ENCODE data around the gene TBCA.

Gene TBCA

GRCh38 chr5:77776554-77777206 is 541 bp upstream of the TBCA start:
- Histone ChIP-seq H3K36me3 (ENCODE audit: control insufficient read depth, low read length) (peaks cover 40% of the 10 kb centered on the region), H3F3A (ENCODE audit: control insufficient read depth, insufficient read depth) (no peaks in the 10 kb centered on the region), H3K4me2 (ENCODE audit: low read length) (peak overlapping the region; percentile 99), H3K9me3 (ENCODE audit: control insufficient read depth, insufficient read depth, low read length) (no peaks in the 10 kb centered on the region), H3K4me1 (ENCODE audit: control insufficient read depth, low read length) (peaks cover 32% of the 10 kb centered on the region), H3K9me2 (replicated peaks; ENCODE audit: control insufficient read depth, low read length) (no peaks in the 10 kb centered on the region), H4K20me1 (ENCODE audit: control insufficient read depth, insufficient read depth, low read depth, low read length) (peaks cover 14% of the 10 kb centered on the region; the same call in 1 of the 2 replicates), H3K79me2 (ENCODE audit: control insufficient read depth, low read length) (peaks cover 43% of the 10 kb centered on the region), H3K4me3 (ENCODE audit: low read length) (peak overlapping the region; percentile 96), H3K27ac (ENCODE audit: low read depth, low read length) (0 out of 2 replicates have a peak overlapping the region, but pooled peaks have one; percentile 8), H3K27me3 (ENCODE audit: control insufficient read depth, low read length) (no peaks in the 10 kb centered on the region)
- TF ChIP-seq EZH2phosphoT487 (IDR thresholded peaks at IDR 0.05; ENCODE audit: borderline replicate concordance, low read length) (no peak), CTCF (IDR thresholded peaks at IDR 0.05; ENCODE audit: low read depth, low read length, poor library complexity, severe bottlenecking) (no peak)

- H3F3A ChIP-seq (ENCODE audit: control insufficient read depth, insufficient read depth) = no peaks in the 10 kb centered on the region
- peak overlapping the region; percentile 83 for H3K27ac ChIP-seq (ENCODE audit: low read depth, low read length)
- H3K9me2 ChIP-seq (replicated peaks; ENCODE audit: control insufficient read depth, low read length) = no peaks in the 10 kb centered on the region
- H3K9me3 ChIP-seq (ENCODE audit: control insufficient read depth, insufficient read depth, low read length) = no peaks in the 10 kb centered on the region
- peaks cover 37% of the 10 kb centered on the region for H3K4me1 ChIP-seq (ENCODE audit: control insufficient read depth, low read length)
- peak overlapping the region; percentile 96 for H3K4me3 ChIP-seq (ENCODE audit: low read length)
- peak overlapping the region; percentile 99 for H3K4me2 ChIP-seq (ENCODE audit: low read length)
- no peak for TF ChIP-seq CTCF (IDR thresholded peaks at IDR 0.05; ENCODE audit: low read depth, low read length, poor library complexity, severe bottlenecking)
- TF ChIP-seq EZH2phosphoT487 (IDR thresholded peaks at IDR 0.05; ENCODE audit: borderline replicate concordance, low read length) = no peak
- peaks cover 54% of the 10 kb centered on the region for H3K36me3 ChIP-seq (ENCODE audit: control insufficient read depth, low read length)
- no peaks in the 10 kb centered on the region for H3K27me3 ChIP-seq (ENCODE audit: control insufficient read depth, low read length)
- peaks cover 19% of the 10 kb centered on the region; the same call in 1 of the 2 replicates for H4K20me1 ChIP-seq (ENCODE audit: control insufficient read depth, insufficient read depth, low read depth, low read length)
- H3K79me2 ChIP-seq (ENCODE audit: control insufficient read depth, low read length) = peaks cover 58% of the 10 kb centered on the region
Observed at GRCh38 chr5:77774981-77775789, 954 bp downstream of the TBCA start.

DNA sequence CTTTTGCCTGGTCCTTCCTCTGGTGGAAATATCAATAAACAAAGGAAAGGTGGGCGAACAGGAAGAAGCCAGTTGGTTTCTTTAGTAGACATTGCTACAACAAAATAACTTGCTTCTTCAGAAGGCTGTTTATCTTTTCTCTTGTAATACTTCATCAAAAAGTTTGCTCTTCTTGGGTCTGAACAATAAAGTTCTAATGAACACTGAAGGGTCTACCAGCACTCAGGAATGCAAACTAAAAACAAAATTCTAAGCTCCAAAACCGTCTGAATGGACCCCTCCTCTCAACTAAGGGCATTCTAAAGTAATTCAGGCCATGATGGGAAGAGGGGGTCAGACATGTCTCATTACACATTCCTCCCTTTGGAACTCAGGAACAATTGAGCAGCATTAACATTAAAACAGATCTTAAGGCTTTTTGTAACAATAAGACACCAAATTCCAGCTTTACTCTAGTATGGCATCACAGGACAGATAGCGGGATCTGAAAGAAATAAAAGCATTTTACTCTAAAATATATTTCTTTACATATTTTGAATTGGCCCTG is 2.3 kb downstream of the TBCA start:
- H3K27ac ChIP-seq (ENCODE audit: low read depth, low read length) = no peak overlapping the region
- H3K4me1 ChIP-seq (ENCODE audit: control insufficient read depth, low read length) = peaks cover 37% of the 10 kb centered on the region
- peak overlapping the region; percentile 96 for H3K4me3 ChIP-seq (ENCODE audit: low read length)
- no peaks in the 10 kb centered on the region for H3K9me2 ChIP-seq (replicated peaks; ENCODE audit: control insufficient read depth, low read length)
- no peaks in the 10 kb centered on the region for H3K9me3 ChIP-seq (ENCODE audit: control insufficient read depth, insufficient read depth, low read length)
- TF ChIP-seq CTCF (IDR thresholded peaks at IDR 0.05; ENCODE audit: low read depth, low read length, poor library complexity, severe bottlenecking) (no peak), EZH2phosphoT487 (IDR thresholded peaks at IDR 0.05; ENCODE audit: borderline replicate concordance, low read length) (no peak)
- H3F3A ChIP-seq (ENCODE audit: control insufficient read depth, insufficient read depth) = no peaks in the 10 kb centered on the region
- H4K20me1 ChIP-seq (ENCODE audit: control insufficient read depth, insufficient read depth, low read depth, low read length) = peaks cover 19% of the 10 kb centered on the region; the same call in 1 of the 2 replicates
- H3K36me3 ChIP-seq (ENCODE audit: control insufficient read depth, low read length) = peaks cover 67% of the 10 kb centered on the region
- H3K79me2 ChIP-seq (ENCODE audit: control insufficient read depth, low read length) = peaks cover 72% of the 10 kb centered on the region
- H3K4me2 ChIP-seq (ENCODE audit: low read length) = peak overlapping the region; percentile 99
- H3K27me3 ChIP-seq (ENCODE audit: control insufficient read depth, low read length) = no peaks in the 10 kb centered on the region
